IPS-11a (cell line): ENCODE results near the gene OAS1.

Experiments
- H3K4me3 ChIP-seq: one replicate; pipeline ENCODE4 v1.5.1; 2013; ENCODE audit warnings: low read depth, low read length, control low read depth

OAS1 gene

GRCh38 chr12:112906712-112907414 is at the start of gene OAS1:
Gene OAS1, plus strand, starts transcription at chr12:112906962. Its CDS starts 78 bp downstream, at chr12:112907040.
- H3K4me3 ChIP-seq = no peak within 1 kb of the TSS

GRCh38 chr12:112859291-112859690 is 47.5 kb upstream of the OAS1 start:
- H3K4me3 ChIP-seq = no peak overlapping the region

- H3K4me3 ChIP-seq = no peak overlapping the region
Observed at GRCh38 chr12:112860181-112860580, 46.6 kb upstream of the OAS1 start.

- no peak overlapping the region for H3K4me3 ChIP-seq
Observed at GRCh38 chr12:112861284-112861683, 45.5 kb upstream of the OAS1 start.

GRCh38 chr12:112862636-112863290 is 44.0 kb upstream of the OAS1 start:
- no peak overlapping the region for H3K4me3 ChIP-seq

- H3K4me3 ChIP-seq = no peak overlapping the region
Observed at GRCh38 chr12:112868459-112869041, 38.2 kb upstream of the OAS1 start.

- H3K4me3 ChIP-seq = no peak overlapping the region
Observed at GRCh38 chr12:112869091-112869490, 37.7 kb upstream of the OAS1 start.

- no peak overlapping the region for H3K4me3 ChIP-seq
Observed at GRCh38 chr12:112869778-112870177, 37.0 kb upstream of the OAS1 start.

- no peak overlapping the region for H3K4me3 ChIP-seq
Observed at GRCh38 chr12:112870267-112870980, 36.3 kb upstream of the OAS1 start.

GRCh38 chr12:112875608-112876007 is 31.2 kb upstream of the OAS1 start:
- H3K4me3 ChIP-seq = no peak overlapping the region

GRCh38 chr12:112876506-112876905 is 30.3 kb upstream of the OAS1 start:
- H3K4me3 ChIP-seq = no peak overlapping the region

- H3K4me3 ChIP-seq = no peak overlapping the region
Observed at GRCh38 chr12:112877006-112877405, 29.8 kb upstream of the OAS1 start.

- H3K4me3 ChIP-seq = no peak overlapping the region
Observed at GRCh38 chr12:112878488-112878887, 28.3 kb upstream of the OAS1 start.

- H3K4me3 ChIP-seq = no peak overlapping the region
Observed at GRCh38 chr12:112879191-112879705, 27.5 kb upstream of the OAS1 start.

GRCh38 chr12:112881602-112882001 is 25.2 kb upstream of the OAS1 start:
- H3K4me3 ChIP-seq = no peak overlapping the region

GRCh38 chr12:112885236-112885635 is 21.5 kb upstream of the OAS1 start:
- no peak overlapping the region for H3K4me3 ChIP-seq

- no peak overlapping the region for H3K4me3 ChIP-seq
Observed at GRCh38 chr12:112887550-112887949, 19.2 kb upstream of the OAS1 start.

- no peak overlapping the region for H3K4me3 ChIP-seq
Observed at GRCh38 chr12:112891093-112892024, 15.4 kb upstream of the OAS1 start.

GRCh38 chr12:112892856-112893255 is 13.9 kb upstream of the OAS1 start:
- H3K4me3 ChIP-seq = no peak overlapping the region

- no peak overlapping the region for H3K4me3 ChIP-seq
Observed at GRCh38 chr12:112894128-112894527, 12.6 kb upstream of the OAS1 start.
